Upper lobe of right lung (tissue), 1 donor: ENCODE data around the gene SAMM50. TPM values are rescaled to one million over a fixed set of nuclear protein-coding genes. Genes with fewer than 3 reads are reported as not detected.
"Not testable (repeated sequence)": the region's sequence is repeated elsewhere in the genome, so short reads cannot be mapped to it uniquely, and the experiment has no call there.

ENCODE experiments used
- ATAC-seq: fragments of 200-7000 bp; cut with Tn5 transposase; one replicate; pipeline ENCODE4 v1.9.1; 2020; ENCODE audit warnings: mild to moderate bottlenecking, moderate library complexity
- DNase-seq: peaks from one replicate; pipeline ENCODE4 v3.0.0-alpha.2; 2020
- H3K27ac ChIP-seq: fragments of 200-600 bp; one replicate; pipeline ENCODE4 v1.8.0; 2022
- H3K27me3 ChIP-seq: fragments of 200-600 bp; one replicate; pipeline ENCODE4 v1.8.0; 2022; ENCODE audit warnings: mild to moderate bottlenecking
- H3K36me3 ChIP-seq: fragments of 200-600 bp; one replicate; pipeline ENCODE4 v1.8.0; 2022
- H3K4me1 ChIP-seq: fragments of 200-600 bp; one replicate; pipeline ENCODE4 v1.8.0; 2022
- H3K4me3 ChIP-seq: fragments of 200-600 bp; one replicate; pipeline ENCODE4 v1.8.0; 2022; ENCODE audit warnings: mild to moderate bottlenecking
- H3K9me3 ChIP-seq: fragments of 200-600 bp; one replicate; pipeline ENCODE4 v1.8.0; 2022
- CTCF ChIP-seq: fragments of 200-600 bp; IDR thresholded peaks from one replicate; pipeline ENCODE4 v1.8.0; 2022; ENCODE audit warnings: antibody characterized with exemption
- intact Hi-C: fragments of 100-400 bp; cut with DNase I; formaldehyde crosslinking; loops from one replicate; pipeline ENCODE4 v1.11.0; 2022
- total RNA-seq: library from RNA; stranded (reverse); fragmentation: NEBNext Ultra II Directional; extraction: Animal tissue kit (Norgen Biotek cat#: 25700); gene quantifications from one replicate; pipeline ENCODE4 v1.2.1, GENCODE V29; 2021
- donor health status: DM: no; HTN: yes; CAD: no; lungs with severe emphysema.

Gene SAMM50
- total RNA-seq, 1 donor from 2014 or later: 25.7 TPM

GRCh38 chr22:44003405-44004103, 48.3 kb downstream of the SAMM50 start:
- peaks cover 10% of the 10 kb centered on the region for H3K36me3 ChIP-seq
- H3K9me3 ChIP-seq: no peaks in the 10 kb centered on the region
- no peaks in the 10 kb centered on the region for H3K4me1 ChIP-seq
- no peak overlapping the region for H3K4me3 ChIP-seq
- peak; percentile 59 for DNase-seq
- intact Hi-C loops: no loop called here
- no peak for TF ChIP-seq CTCF
- ATAC-seq: no peak
- no peak overlapping the region for H3K27ac ChIP-seq
- no peaks in the 10 kb centered on the region for H3K27me3 ChIP-seq

- no peak overlapping the region for H3K4me3 ChIP-seq
- peaks cover 5% of the 10 kb centered on the region for H3K36me3 ChIP-seq
- H3K27me3 ChIP-seq: no peaks in the 10 kb centered on the region
- H3K27ac ChIP-seq: no peak overlapping the region
- intact Hi-C loops: no loop called here
- DNase-seq (no peak), ATAC-seq (no peak)
- TF ChIP-seq CTCF: no peak
- no peaks in the 10 kb centered on the region for H3K4me1 ChIP-seq
- H3K9me3 ChIP-seq: no peaks in the 10 kb centered on the region
Observed at GRCh38 chr22:44004104-44004460, 48.8 kb downstream of the SAMM50 start.

- ATAC-seq (peak; percentile 64), DNase-seq (peak; percentile 1)
- no peak overlapping the region for H3K4me3 ChIP-seq
- no peak for TF ChIP-seq CTCF
- H3K4me1 ChIP-seq: no peaks in the 10 kb centered on the region
- H3K27me3 ChIP-seq: no peaks in the 10 kb centered on the region
- intact Hi-C loops: no loop called here
- no peaks in the 10 kb centered on the region for H3K9me3 ChIP-seq
- H3K36me3 ChIP-seq: no peaks in the 10 kb centered on the region
- H3K27ac ChIP-seq: no peak overlapping the region
Observed at GRCh38 chr22:44005524-44005923, 50.3 kb downstream of the SAMM50 start.

- no peaks in the 10 kb centered on the region for H3K4me1 ChIP-seq
- no peaks in the 10 kb centered on the region for H3K27me3 ChIP-seq
- no peak overlapping the region for H3K4me3 ChIP-seq
- H3K27ac ChIP-seq: no peak overlapping the region
- no peaks in the 10 kb centered on the region for H3K9me3 ChIP-seq
- no peaks in the 10 kb centered on the region for H3K36me3 ChIP-seq
- intact Hi-C loops: no loop called here
- TF ChIP-seq CTCF: no peak
- no peak for ATAC-seq
- DNase-seq: no peak
Observed at GRCh38 chr22:44012162-44012561, 56.9 kb downstream of the SAMM50 start.

- Histone ChIP-seq H3K9me3 (no peaks in the 10 kb centered on the region), H3K27me3 (no peaks in the 10 kb centered on the region), H3K4me3 (no peak overlapping the region), H3K4me1 (no peaks in the 10 kb centered on the region), H3K27ac (no peak overlapping the region), H3K36me3 (no peaks in the 10 kb centered on the region)
- DNase-seq (no peak), ATAC-seq (no peak)
- no peak for TF ChIP-seq CTCF
- intact Hi-C loops: no loop called here
Observed at GRCh38 chr22:44012591-44012990, 57.3 kb downstream of the SAMM50 start.

GRCh38 chr22:44014241-44014640, 59.0 kb downstream of the SAMM50 start:
- H3K4me1 ChIP-seq: no peaks in the 10 kb centered on the region
- no peak overlapping the region for H3K27ac ChIP-seq
- ATAC-seq (no peak), DNase-seq (no peak)
- intact Hi-C loops: no loop called here
- H3K4me3 ChIP-seq: no peak overlapping the region
- TF ChIP-seq CTCF: no peak
- no peaks in the 10 kb centered on the region for H3K27me3 ChIP-seq
- no peaks in the 10 kb centered on the region for H3K36me3 ChIP-seq
- H3K9me3 ChIP-seq: no peaks in the 10 kb centered on the region

GRCh38 chr22:44016586-44016985, 61.3 kb downstream of the SAMM50 start:
- H3K27ac ChIP-seq, H3K9me3 ChIP-seq, H3K4me3 ChIP-seq, ATAC-seq, DNase-seq, H3K27me3 ChIP-seq, H3K36me3 ChIP-seq, H3K4me1 ChIP-seq, intact Hi-C loops: not testable (repeated sequence)
